WERI-Rb-1 (cell line): Measurements from ENCODE around the gene TRIM27.
"Not testable (repeated sequence)": the region's sequence is repeated elsewhere in the genome, so short reads cannot be mapped to it uniquely, and the experiment has no call there.

Experiments
- DNase-seq: peaks from one replicate; pipeline ENCODE4 v3.0.0-alpha.2; 2020
- H3K27ac ChIP-seq: fragments of 250-450 bp; sonication (Bioruptor Pico); 2 replicates; pipeline ENCODE4 v1.5.1; 2020; ENCODE audit warnings: mild to moderate bottlenecking, moderate library complexity
- H3K27me3 ChIP-seq: fragments of 250-450 bp; sonication (Bioruptor Pico); 2 replicates; pipeline ENCODE4 v1.5.1; 2021; ENCODE audit warnings: mild to moderate bottlenecking, low read depth, moderate library complexity; ENCODE audit not compliant: insufficient read depth, severe bottlenecking
- H3K36me3 ChIP-seq: fragments of 250-450 bp; sonication (Bioruptor Pico); 2 replicates; pipeline ENCODE4 v1.5.1; 2020; ENCODE audit warnings: mild to moderate bottlenecking, moderate library complexity
- H3K4me3 ChIP-seq: 2 replicates; pipeline ENCODE4 v1.5.1; 2011; ENCODE audit warnings: low read depth, mild to moderate bottlenecking, control low read depth, low read length
- H3K9me3 ChIP-seq: fragments of 250-450 bp; sonication (Bioruptor Pico); 2 replicates; pipeline ENCODE4 v1.5.1; 2021; ENCODE audit warnings: mild to moderate bottlenecking, moderate library complexity; ENCODE audit not compliant: severe bottlenecking
- TF ChIP-seq, protein P1 (sequence below): IDR thresholded peaks from 2 replicates; pipeline ENCODE4 v1.5.1; 2011; ENCODE audit warnings: low read depth, mild to moderate bottlenecking, control low read depth, inconsistent platforms, low read length

TRIM27 gene

GRCh38 chr6:28858963-28859362 is 64.8 kb downstream of the TRIM27 start:
- DNase-seq, result no peak

DNA sequence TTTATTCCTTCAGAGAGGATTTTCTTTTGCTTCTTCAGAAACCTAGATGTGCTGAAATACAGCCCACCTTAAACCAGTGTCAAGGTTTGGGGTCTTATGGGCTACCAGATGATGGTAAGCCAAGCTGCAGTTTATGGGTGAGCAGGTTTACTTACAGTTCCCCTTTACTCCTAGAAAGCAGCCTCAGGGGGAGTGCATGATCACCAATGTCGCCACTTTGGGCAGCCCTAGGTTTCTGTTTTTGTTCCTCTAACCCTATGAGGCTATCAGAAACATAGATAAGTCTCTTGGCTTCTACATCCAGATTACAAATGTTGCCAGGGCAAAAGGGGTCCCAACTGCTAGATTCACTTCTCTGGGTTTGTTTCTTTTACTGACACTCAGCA is 67.2 kb downstream of the TRIM27 start:
- DNase-seq, result no peak
- no peak overlapping the region for H3K4me3 ChIP-seq

More at GRCh38 chr6:28858963-28859362, 64.8 kb downstream of the TRIM27 start:
- Histone ChIP-seq H3K4me3 (no peak overlapping the region), H3K27ac (no peak overlapping the region), H3K36me3 (peaks cover 3% of the 10 kb centered on the region; the same call in 1 of the 2 replicates), H3K9me3 (peaks cover 19% of the 10 kb centered on the region), H3K27me3 (no peaks in the 10 kb centered on the region)
- TF ChIP-seq, protein P1, sequence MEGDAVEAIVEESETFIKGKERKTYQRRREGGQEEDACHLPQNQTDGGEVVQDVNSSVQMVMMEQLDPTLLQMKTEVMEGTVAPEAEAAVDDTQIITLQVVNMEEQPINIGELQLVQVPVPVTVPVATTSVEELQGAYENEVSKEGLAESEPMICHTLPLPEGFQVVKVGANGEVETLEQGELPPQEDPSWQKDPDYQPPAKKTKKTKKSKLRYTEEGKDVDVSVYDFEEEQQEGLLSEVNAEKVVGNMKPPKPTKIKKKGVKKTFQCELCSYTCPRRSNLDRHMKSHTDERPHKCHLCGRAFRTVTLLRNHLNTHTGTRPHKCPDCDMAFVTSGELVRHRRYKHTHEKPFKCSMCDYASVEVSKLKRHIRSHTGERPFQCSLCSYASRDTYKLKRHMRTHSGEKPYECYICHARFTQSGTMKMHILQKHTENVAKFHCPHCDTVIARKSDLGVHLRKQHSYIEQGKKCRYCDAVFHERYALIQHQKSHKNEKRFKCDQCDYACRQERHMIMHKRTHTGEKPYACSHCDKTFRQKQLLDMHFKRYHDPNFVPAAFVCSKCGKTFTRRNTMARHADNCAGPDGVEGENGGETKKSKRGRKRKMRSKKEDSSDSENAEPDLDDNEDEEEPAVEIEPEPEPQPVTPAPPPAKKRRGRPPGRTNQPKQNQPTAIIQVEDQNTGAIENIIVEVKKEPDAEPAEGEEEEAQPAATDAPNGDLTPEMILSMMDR, result no peak

GRCh38 chr6:28854405-28854804 is 69.4 kb downstream of the TRIM27 start:
- peaks cover 19% of the 10 kb centered on the region for H3K9me3 ChIP-seq
- DNase-seq, H3K27me3 ChIP-seq, H3K36me3 ChIP-seq, H3K4me3 ChIP-seq, H3K27ac ChIP-seq: not testable (repeated sequence)

More for the DNA sequence above, 67.2 kb downstream of the TRIM27 start:
- Histone ChIP-seq H3K36me3 (no peaks in the 10 kb centered on the region), H3K27ac (no peak overlapping the region), H3K9me3 (peaks cover 19% of the 10 kb centered on the region), H3K27me3 (no peaks in the 10 kb centered on the region)
- TF ChIP-seq, protein P1, result no peak
